GM20431 (cell line): ENCODE measurements around the gene NUDT1.

ENCODE experiments used
- in situ Hi-C: fragments of 300-500 bp; cut with MseI, MboI; formaldehyde crosslinking; loops from one replicate; pipeline ENCODE4 v1.15.0; 2020; ENCODE audit warnings: low sequenced_read_pairs; ENCODE audit not compliant: unreplicated experiment

The NUDT1 gene

GRCh38 chr7:2282185-2282751 lies 40.2 kb downstream of the NUDT1 start:
- in situ Hi-C loops = no loop called here

- in situ Hi-C loops = no loop called here
These were observed 41.0 kb downstream of the NUDT1 start for GRCh38 chr7:2283074-2283473.

- in situ Hi-C loops = no loop called here
These were observed 45.7 kb downstream of the NUDT1 start for GRCh38 chr7:2287745-2288144.

- in situ Hi-C loops = no loop called here
These were observed 46.5 kb downstream of the NUDT1 start for GRCh38 chr7:2288503-2288902.

DNA sequence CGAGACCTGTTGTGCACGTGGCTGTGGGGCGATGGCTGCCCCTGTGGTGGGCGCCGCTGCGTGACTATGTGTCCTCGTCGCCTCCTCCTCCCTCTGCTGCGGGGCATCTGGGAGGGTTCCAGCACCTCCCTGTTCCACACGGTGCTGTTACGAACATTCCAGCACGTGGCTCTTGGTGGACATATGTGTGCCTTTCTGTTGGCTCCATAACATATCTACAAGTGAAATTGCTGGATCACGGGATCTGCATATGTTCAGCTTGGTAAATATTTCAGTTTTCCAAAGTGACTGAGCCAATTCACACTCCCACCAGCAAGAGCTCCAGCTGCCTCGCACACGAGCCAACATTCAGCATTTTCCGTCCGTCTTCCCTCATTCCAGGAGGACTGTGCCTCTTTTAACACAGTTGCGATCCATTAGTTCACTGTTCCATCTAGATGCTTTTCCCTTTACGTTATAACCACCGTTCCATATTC lies 47.1 kb downstream of the NUDT1 start:
- in situ Hi-C loops = no loop called here

DNA sequence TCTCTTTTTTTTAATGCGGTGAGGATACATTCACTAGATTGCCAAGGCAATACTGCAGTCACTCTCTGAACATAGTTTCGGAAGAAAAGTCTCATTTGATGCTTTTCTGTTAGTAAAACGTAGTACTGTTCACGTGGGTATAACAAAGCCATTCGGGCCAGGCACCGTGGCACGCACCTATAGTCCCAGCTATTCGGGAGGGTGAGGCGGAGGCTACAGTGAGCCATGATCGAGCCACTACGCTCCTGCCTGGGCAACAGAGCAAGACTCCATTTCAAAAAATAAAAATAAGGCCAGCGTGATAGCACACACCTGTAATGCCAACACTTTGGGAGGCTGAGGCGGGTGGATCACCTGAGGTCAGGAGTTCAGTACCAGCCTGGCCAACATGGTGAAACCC lies 47.6 kb downstream of the NUDT1 start:
- in situ Hi-C loops = no loop called here

DNA sequence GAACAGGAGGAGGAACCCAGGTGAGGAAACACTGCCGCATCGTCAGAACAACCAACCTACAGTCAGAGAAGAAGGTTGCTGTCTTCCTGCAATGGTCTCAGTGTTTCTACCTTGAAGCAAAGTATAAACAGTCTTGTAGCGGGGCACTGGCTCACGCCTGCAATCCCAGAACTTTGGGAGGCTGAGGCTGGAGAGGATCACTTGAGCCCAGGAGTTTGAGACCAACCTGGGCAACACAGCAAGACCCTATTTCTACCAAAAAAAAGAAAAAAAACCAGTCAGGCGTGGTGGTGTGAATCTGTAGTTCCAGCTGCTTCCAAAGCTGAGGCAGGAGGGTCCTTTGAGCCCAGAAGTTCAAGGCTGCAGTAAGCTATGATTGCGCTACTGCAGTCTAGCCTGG lies 48.9 kb downstream of the NUDT1 start:
- in situ Hi-C loops = no loop called here

- in situ Hi-C loops = no loop called here
These were observed 54.1 kb downstream of the NUDT1 start for GRCh38 chr7:2295936-2296620.

- in situ Hi-C loops = no loop called here
These were observed 54.8 kb downstream of the NUDT1 start for GRCh38 chr7:2296832-2297231.

- in situ Hi-C loops = no loop called here
These were observed 57.3 kb downstream of the NUDT1 start for GRCh38 chr7:2299131-2299829.

- in situ Hi-C loops = no loop called here
These were observed 58.0 kb downstream of the NUDT1 start for GRCh38 chr7:2299870-2300512.
